ENCODE measurements around the gene ANKRD13B.
"Not testable (repeated sequence)": the region's sequence is repeated elsewhere in the genome, so short reads cannot be mapped to it uniquely, and the experiment has no call there.

Gene ANKRD13B

GRCh38 chr17:29592850-29593551, at the start of gene ANKRD13B:
Gene ANKRD13B, plus strand, starts transcription at chr17:29593132. Its CDS starts 490 bp downstream, at chr17:29593622.
- DNase-seq: no peak

- DNase-seq: no peak
Observed at GRCh38 chr17:29544066-29544465, 48.9 kb upstream of the ANKRD13B start.

DNA sequence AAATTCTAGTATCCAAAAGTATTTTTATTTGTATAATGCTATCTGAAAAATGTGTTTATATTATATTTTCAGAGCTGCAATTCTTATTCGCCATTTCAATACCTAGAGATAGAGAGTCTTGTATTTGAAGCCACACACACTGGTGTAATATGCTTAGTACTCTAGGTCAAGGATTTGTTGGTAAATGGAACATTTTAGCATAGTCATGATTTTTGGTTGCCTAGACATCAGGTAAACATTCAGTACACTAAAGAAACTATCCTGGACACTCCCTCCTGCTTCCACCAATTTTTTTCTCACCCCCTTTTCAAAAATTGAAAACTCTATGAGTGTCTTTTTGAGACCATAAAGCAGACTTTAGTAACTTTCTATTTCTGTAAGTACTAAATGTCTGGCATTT, 46.8 kb upstream of the ANKRD13B start:
- DNase-seq: no peak

GRCh38 chr17:29546830-29547229, 46.1 kb upstream of the ANKRD13B start:
- no peak for DNase-seq

GRCh38 chr17:29549177-29549923, 43.6 kb upstream of the ANKRD13B start:
- no peak for DNase-seq

GRCh38 chr17:29555840-29556239, 37.1 kb upstream of the ANKRD13B start:
- no peak for DNase-seq

GRCh38 chr17:29557085-29557738, 35.7 kb upstream of the ANKRD13B start:
- DNase-seq: no peak

DNA sequence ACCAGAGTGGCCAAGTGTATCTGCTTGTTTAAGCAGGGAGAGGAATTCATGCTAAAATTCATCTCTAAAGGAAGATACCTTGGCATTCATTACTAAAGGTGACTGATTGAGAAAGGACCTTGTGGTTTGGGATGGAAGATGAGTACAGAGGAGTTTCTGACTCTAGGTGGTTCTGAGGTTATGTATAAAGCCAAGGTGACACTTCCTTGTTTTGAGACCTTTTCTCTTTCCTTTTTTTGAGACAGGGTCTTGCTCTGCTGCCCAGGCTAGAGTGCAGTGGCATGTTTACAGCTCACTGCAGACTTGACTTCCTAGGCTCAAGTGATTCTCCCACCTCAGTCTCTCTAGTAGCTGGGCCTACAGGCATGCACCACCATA, 35.2 kb upstream of the ANKRD13B start:
- no peak for DNase-seq

DNA sequence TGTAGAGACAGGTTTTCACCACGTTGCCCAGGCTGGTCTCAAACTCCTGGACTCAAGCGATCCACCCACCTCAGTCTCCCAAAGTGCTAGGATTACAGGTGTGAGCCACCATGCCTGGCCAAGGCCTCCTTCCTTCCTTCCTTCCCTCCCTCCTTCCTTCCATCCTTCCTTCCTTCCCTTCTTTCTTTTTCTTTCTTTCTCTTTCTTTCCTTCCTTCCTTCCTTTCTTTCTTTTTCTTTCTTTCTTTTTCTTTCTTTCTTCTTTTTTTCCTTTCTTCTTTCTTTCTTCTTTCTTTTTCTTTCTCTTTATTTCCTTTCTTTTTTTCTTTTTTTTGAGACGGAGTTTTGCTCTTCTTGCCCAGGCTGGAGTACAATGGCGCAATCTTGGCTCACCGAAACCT, 34.8 kb upstream of the ANKRD13B start:
- DNase-seq: not testable (repeated sequence)

GRCh38 chr17:29559640-29560039, 33.3 kb upstream of the ANKRD13B start:
- DNase-seq: no peak

DNA sequence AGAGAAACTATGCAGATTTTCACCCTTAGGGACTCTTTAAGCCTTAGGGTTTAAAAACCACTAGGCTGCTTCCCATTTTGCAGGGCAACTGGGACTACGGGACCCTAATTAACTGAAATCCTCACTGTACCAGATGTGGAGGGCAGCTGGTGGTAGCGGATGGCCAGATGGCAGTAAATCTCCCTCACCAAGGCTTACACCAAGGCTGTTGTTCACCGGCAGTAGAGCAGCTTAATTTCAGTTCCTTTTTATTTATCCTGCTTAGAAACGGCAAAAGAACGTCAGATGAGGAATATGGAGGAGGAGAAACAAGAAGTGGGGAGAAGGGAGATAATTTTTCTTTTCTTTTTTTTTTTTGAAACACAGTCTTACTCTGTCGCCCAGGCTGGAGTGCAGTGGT, 32.6 kb upstream of the ANKRD13B start:
- DNase-seq: no peak

GRCh38 chr17:29561554-29562517, 31.1 kb upstream of the ANKRD13B start:
- DNase-seq: no peak

- DNase-seq: no peak
Observed at GRCh38 chr17:29562615-29563014, 30.3 kb upstream of the ANKRD13B start.

DNA sequence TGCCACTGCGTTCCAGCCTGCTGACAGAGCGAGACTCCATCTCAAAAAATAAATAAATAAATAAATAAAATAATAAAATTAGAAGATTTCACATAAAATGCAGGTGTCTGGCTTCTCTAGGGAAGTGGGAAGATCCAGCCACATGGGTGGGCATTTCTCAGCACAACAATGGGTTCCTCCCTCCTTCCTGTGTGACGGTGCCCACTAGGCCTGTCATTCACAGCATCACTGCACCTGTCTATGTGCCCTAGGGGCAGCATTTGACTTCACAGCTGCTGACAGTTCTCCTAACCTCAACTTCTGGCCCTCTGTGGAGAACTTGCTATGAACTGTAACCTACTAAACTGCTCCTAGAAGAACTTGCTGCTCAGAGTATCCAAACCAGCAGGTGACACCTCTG, 29.1 kb upstream of the ANKRD13B start:
- no peak for DNase-seq

DNA sequence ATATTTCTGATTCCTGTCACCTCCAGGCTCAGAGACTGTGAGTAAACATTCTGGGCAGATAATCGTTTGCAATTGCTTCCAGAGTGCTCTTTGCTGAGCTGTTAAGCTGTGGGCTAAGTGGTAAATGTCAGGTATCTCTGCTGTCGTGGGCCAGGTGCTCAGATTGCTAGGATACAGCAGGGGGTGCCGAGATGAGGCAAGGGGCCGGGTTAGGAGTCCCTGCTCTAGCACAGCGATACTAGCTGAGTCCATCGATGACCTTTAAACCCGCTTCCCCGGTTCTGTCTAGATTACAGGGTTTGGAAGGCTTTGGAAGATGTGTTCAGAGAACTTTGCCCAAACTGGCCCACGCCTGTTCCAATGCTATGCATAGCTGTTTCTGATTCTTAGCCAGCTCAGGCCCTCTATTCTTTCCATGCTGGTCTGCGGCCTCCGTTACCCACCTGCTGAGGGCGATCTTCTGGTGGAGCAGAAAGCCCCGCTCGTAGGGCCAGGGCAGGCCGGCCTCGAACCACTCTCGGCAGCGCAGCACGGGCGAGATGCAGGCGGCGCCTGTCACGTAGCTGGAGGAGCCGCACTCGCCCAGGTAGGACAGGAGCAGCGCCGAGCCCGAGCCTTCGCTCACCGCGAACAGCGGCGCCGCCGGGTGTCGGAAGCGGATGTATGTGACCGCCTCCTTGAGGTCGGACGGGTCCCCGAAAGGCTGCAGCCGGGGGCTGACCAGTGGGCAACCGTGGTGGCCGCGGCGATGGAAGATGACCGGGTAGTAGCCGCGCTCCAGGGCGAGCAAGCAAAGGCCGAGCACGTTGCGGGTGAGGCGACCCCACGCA, 27.1 kb upstream of the ANKRD13B start:
- peak; percentile 62 for DNase-seq

- DNase-seq: peak; percentile 54
Observed at GRCh38 chr17:29566473-29567303, 26.2 kb upstream of the ANKRD13B start, which contains the start of gene ABHD15. Gene ABHD15, minus strand, starts transcription at chr17:29567037. Its CDS starts 71 bp downstream, at chr17:29566966.

GRCh38 chr17:29567304-29567553, 25.7 kb upstream of the ANKRD13B start:
- peak; percentile 18 for DNase-seq

GRCh38 chr17:29567554-29568330, 25.2 kb upstream of the ANKRD13B start:
- DNase-seq: peak; percentile 71

DNA sequence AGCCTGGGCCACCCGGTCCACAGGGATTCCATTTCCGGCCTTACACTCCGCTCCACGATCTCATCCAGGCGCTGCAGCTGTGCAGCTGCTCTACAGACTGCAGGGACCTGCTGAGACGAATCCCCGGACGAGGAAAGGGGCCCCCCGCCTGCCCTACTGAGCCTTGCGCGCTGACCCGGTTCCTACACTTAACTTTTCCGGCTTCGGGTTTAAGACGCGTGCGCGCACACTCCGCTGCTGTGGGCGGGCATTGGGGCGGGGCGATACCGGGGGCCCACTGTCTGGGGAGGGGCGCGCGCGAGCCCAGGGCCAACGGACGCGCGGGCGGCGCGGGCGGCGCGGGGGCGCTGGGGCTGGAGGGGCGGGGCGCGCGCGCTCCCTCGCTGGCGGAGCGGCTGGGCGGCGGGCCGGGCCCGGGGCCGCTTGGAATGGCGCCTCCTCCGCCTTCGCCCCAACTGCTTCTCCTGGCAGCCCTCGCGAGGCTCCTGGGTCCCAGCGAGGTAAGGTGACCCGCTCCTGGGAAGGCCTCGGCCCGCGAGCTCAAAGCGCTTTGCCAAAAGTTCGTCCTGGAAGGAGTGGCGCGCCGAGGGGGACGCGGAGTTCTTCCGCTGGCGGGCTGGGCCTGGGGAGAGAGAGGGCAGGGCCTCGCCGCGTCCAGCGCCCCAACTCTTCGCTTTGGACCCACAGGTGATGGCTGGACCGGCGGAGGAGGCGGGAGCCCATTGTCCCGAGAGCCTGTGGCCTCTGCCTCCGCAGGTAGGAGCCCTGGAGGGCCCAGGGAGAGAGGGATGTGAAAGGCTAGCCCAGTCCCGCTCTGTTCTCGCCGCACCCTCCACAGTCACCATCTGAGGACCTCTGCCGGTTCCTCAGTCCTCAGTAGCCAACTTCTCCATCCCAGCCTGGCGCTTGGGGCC, 24.3 kb upstream of the ANKRD13B start, which contains the start of gene TP53I13:
Gene TP53I13, plus strand, starts transcription at position 371 of the 914 bp plus-strand sequence. Its CDS starts 58 bp downstream, at position 429.
- DNase-seq: peak; percentile 88
